Measurements from ENCODE around the gene HACD3. TPM values are rescaled to one million over a fixed set of nuclear protein-coding genes. Genes with fewer than 3 reads are reported as not detected.

Gene HACD3
- total RNA-seq, 1 experiment from 2014 or later: 186 TPM

GRCh38 chr15:65559941-65560340, 29.7 kb downstream of the HACD3 start:
- no peak for DNase-seq
- peaks cover 78% of the 10 kb centered on the region for H3K36me3 ChIP-seq
- no peaks in the 10 kb centered on the region for H3K27me3 ChIP-seq
- no peak overlapping the region for H3K4me3 ChIP-seq
- H3K27ac ChIP-seq: no peak overlapping the region
- no peaks in the 10 kb centered on the region for H3K4me1 ChIP-seq
- no peaks in the 10 kb centered on the region for H3K9me3 ChIP-seq (replicated peaks)

GRCh38 chr15:65561934-65562333, 31.7 kb downstream of the HACD3 start:
- H3K4me3 ChIP-seq: no peak overlapping the region
- no peaks in the 10 kb centered on the region for H3K9me3 ChIP-seq (replicated peaks)
- no peak overlapping the region for H3K27ac ChIP-seq
- H3K27me3 ChIP-seq: no peaks in the 10 kb centered on the region
- no peak for DNase-seq
- no peaks in the 10 kb centered on the region for H3K4me1 ChIP-seq
- H3K36me3 ChIP-seq: peaks cover 82% of the 10 kb centered on the region

GRCh38 chr15:65569728-65570127, 39.5 kb downstream of the HACD3 start:
- no peak overlapping the region for H3K27ac ChIP-seq
- no peak overlapping the region for H3K4me3 ChIP-seq
- no peak for DNase-seq
- H3K27me3 ChIP-seq: no peaks in the 10 kb centered on the region
- no peaks in the 10 kb centered on the region for H3K4me1 ChIP-seq
- peaks cover 81% of the 10 kb centered on the region for H3K36me3 ChIP-seq
- no peaks in the 10 kb centered on the region for H3K9me3 ChIP-seq (replicated peaks)

- no peaks in the 10 kb centered on the region for H3K27me3 ChIP-seq
- H3K4me3 ChIP-seq: no peak overlapping the region
- H3K9me3 ChIP-seq (replicated peaks): no peaks in the 10 kb centered on the region
- H3K36me3 ChIP-seq: peaks cover 69% of the 10 kb centered on the region
- H3K27ac ChIP-seq: no peak overlapping the region
- no peaks in the 10 kb centered on the region for H3K4me1 ChIP-seq
- no peak for DNase-seq
These were observed 41.7 kb downstream of the HACD3 start for GRCh38 chr15:65571971-65572370.

- Histone ChIP-seq H3K36me3 (peaks cover 46% of the 10 kb centered on the region), H3K4me3 (no peak overlapping the region), H3K4me1 (no peaks in the 10 kb centered on the region), H3K27ac (no peak overlapping the region), H3K9me3 (replicated peaks) (no peaks in the 10 kb centered on the region), H3K27me3 (no peaks in the 10 kb centered on the region)
- DNase-seq: no peak
These were observed 46.4 kb downstream of the HACD3 start for GRCh38 chr15:65576664-65577063.

- Histone ChIP-seq H3K27me3 (no peaks in the 10 kb centered on the region), H3K4me3 (no peak overlapping the region), H3K27ac (no peak overlapping the region), H3K36me3 (peaks cover 40% of the 10 kb centered on the region), H3K4me1 (no peaks in the 10 kb centered on the region), H3K9me3 (replicated peaks) (no peaks in the 10 kb centered on the region)
- no peak for DNase-seq
These were observed 47.1 kb downstream of the HACD3 start for GRCh38 chr15:65577129-65577996.

GRCh38 chr15:65578904-65579728, 48.9 kb downstream of the HACD3 start:
- Histone ChIP-seq H3K36me3 (peaks cover 43% of the 10 kb centered on the region), H3K4me3 (no peak overlapping the region), H3K4me1 (peaks cover 12% of the 10 kb centered on the region), H3K27ac (no peak overlapping the region), H3K9me3 (replicated peaks) (no peaks in the 10 kb centered on the region), H3K27me3 (no peaks in the 10 kb centered on the region)
- no peak for DNase-seq

GRCh38 chr15:65579762-65580161, 49.5 kb downstream of the HACD3 start:
- H3K27ac ChIP-seq: no peak overlapping the region
- peaks cover 45% of the 10 kb centered on the region for H3K36me3 ChIP-seq

GRCh38 chr15:65580287-65580686, 50.0 kb downstream of the HACD3 start:
- Histone ChIP-seq H3K27ac (no peak overlapping the region), H3K4me1 (peaks cover 13% of the 10 kb centered on the region), H3K27me3 (no peaks in the 10 kb centered on the region), H3K4me3 (no peak overlapping the region), H3K9me3 (replicated peaks) (no peaks in the 10 kb centered on the region), H3K36me3 (peaks cover 45% of the 10 kb centered on the region)
- DNase-seq: no peak

More at GRCh38 chr15:65579762-65580161, 49.5 kb downstream of the HACD3 start:
- Histone ChIP-seq H3K4me1 (peaks cover 13% of the 10 kb centered on the region), H3K27me3 (no peaks in the 10 kb centered on the region), H3K9me3 (replicated peaks) (no peaks in the 10 kb centered on the region), H3K4me3 (no peak overlapping the region)
- no peak for DNase-seq

- Histone ChIP-seq H3K4me3 (no peak overlapping the region), H3K27ac (peak overlapping the region; percentile 6; the same call in 1 of the 2 replicates), H3K9me3 (replicated peaks) (no peaks in the 10 kb centered on the region), H3K4me1 (peaks cover 13% of the 10 kb centered on the region), H3K36me3 (peaks cover 27% of the 10 kb centered on the region), H3K27me3 (no peaks in the 10 kb centered on the region)
- peak; percentile 65 to 83 for DNase-seq
These were observed 53.4 kb downstream of the HACD3 start for GRCh38 chr15:65583701-65584100.

- Histone ChIP-seq H3K4me3 (no peak overlapping the region), H3K27ac (no peak overlapping the region; the same call in 1 of the 2 replicates), H3K36me3 (peaks cover 24% of the 10 kb centered on the region), H3K27me3 (no peaks in the 10 kb centered on the region), H3K9me3 (replicated peaks) (no peaks in the 10 kb centered on the region), H3K4me1 (peaks cover 13% of the 10 kb centered on the region)
- no peak for DNase-seq
These were observed 54.0 kb downstream of the HACD3 start for GRCh38 chr15:65584241-65584640.

- H3K36me3 ChIP-seq: peaks cover 26% of the 10 kb centered on the region
- no peak overlapping the region for H3K4me3 ChIP-seq
- DNase-seq: no peak
- H3K27ac ChIP-seq: no peak overlapping the region
- H3K9me3 ChIP-seq (replicated peaks): no peaks in the 10 kb centered on the region
- H3K4me1 ChIP-seq: peaks cover 13% of the 10 kb centered on the region
- H3K27me3 ChIP-seq: no peaks in the 10 kb centered on the region
These were observed 56.8 kb downstream of the HACD3 start for GRCh38 chr15:65587094-65587493.

GRCh38 chr15:65595960-65596359, 65.7 kb downstream of the HACD3 start:
- Histone ChIP-seq H3K36me3 (peaks cover 47% of the 10 kb centered on the region), H3K9me3 (replicated peaks) (no peaks in the 10 kb centered on the region), H3K4me3 (no peak overlapping the region), H3K27ac (no peak overlapping the region), H3K27me3 (no peaks in the 10 kb centered on the region), H3K4me1 (no peaks in the 10 kb centered on the region)
- DNase-seq: peak; percentile 29 to 53

- Histone ChIP-seq H3K27me3 (no peaks in the 10 kb centered on the region), H3K4me3 (no peak overlapping the region), H3K9me3 (replicated peaks) (no peaks in the 10 kb centered on the region), H3K36me3 (peaks cover 37% of the 10 kb centered on the region), H3K4me1 (no peaks in the 10 kb centered on the region), H3K27ac (no peak overlapping the region)
- no peak for DNase-seq
These were observed 68.2 kb downstream of the HACD3 start for GRCh38 chr15:65598468-65598867.

- no peak for DNase-seq
- H3K36me3 ChIP-seq: peaks cover 34% of the 10 kb centered on the region
- H3K27me3 ChIP-seq: no peaks in the 10 kb centered on the region
- no peaks in the 10 kb centered on the region for H3K9me3 ChIP-seq (replicated peaks)
- H3K4me3 ChIP-seq: no peak overlapping the region
- no peaks in the 10 kb centered on the region for H3K4me1 ChIP-seq
- no peak overlapping the region for H3K27ac ChIP-seq
These were observed 69.4 kb downstream of the HACD3 start for GRCh38 chr15:65599677-65600076.
